SH-SY5Y (cell line): Measurements from ENCODE around the gene TOMM70.

Experiments
- GATA2 ChIP-seq: IDR thresholded peaks from 2 replicates; pipeline ENCODE4 v1.6.1; 2011; ENCODE audit warnings: mild to moderate bottlenecking, low read depth, low read length
- GATA3 ChIP-seq: IDR thresholded peaks from 2 replicates; pipeline ENCODE4 v1.6.1; 2011; ENCODE audit warnings: low read depth, mild to moderate bottlenecking, low read length, moderate library complexity

DNA sequence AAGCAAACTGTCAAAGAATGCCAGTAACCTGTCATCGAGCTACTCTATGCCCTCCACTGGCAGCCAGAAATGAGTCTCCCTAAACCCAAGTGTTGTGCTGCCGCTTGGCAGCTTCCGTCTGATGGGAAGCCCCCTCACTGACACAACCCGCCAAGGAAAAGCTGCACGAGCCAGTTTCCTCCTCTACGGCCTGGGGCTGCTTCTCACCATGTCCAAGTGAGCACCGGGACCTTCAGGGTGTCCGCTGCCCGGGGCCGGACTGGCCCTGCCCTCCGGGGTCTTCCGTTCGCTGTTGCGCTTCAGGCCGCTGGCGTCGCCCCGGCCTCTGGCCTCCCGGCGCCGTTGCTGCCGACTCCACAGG, 490 bp downstream of the TOMM70 start:
- TF ChIP-seq GATA2 = no peak
- no peak for TF ChIP-seq GATA3
